HG03135 (cell line): ENCODE data around the gene CEP170.
"Not testable (repeated sequence)": the region's sequence is repeated elsewhere in the genome, so short reads cannot be mapped to it uniquely, and the experiment has no call there.

Experiments
- ATAC-seq: cut with Tn5 transposase; IDR thresholded peaks from one replicate; pipeline ENCODE4 v1.9.1; 2021; ENCODE audit warnings: mild to moderate bottlenecking, moderate library complexity; ENCODE audit not compliant: unreplicated experiment

Gene CEP170

GRCh38 chr1:243236604-243237252, 18.4 kb downstream of the CEP170 start:
- ATAC-seq: peak; percentile 62

GRCh38 chr1:243234978-243235647, 20.0 kb downstream of the CEP170 start:
- ATAC-seq: no peak

- ATAC-seq: no peak
Observed at GRCh38 chr1:243233908-243234307, 21.2 kb downstream of the CEP170 start.

- no peak for ATAC-seq
Observed at GRCh38 chr1:243230914-243231313, 24.2 kb downstream of the CEP170 start.

- no peak for ATAC-seq
Observed at GRCh38 chr1:243229526-243229925, 25.6 kb downstream of the CEP170 start.

- no peak for ATAC-seq
Observed at GRCh38 chr1:243227622-243228021, 27.5 kb downstream of the CEP170 start.

- no peak for ATAC-seq
Observed at GRCh38 chr1:243218059-243218458, 37.0 kb downstream of the CEP170 start.

- ATAC-seq: no peak
Observed at GRCh38 chr1:243217349-243217748, 37.7 kb downstream of the CEP170 start.

GRCh38 chr1:243216741-243217140, 38.3 kb downstream of the CEP170 start:
- no peak for ATAC-seq

- not testable (repeated sequence) for ATAC-seq
Observed at GRCh38 chr1:243215276-243215875, 39.7 kb downstream of the CEP170 start.

GRCh38 chr1:243213045-243213787, 41.9 kb downstream of the CEP170 start:
- no peak for ATAC-seq

GRCh38 chr1:243211984-243212383, 43.1 kb downstream of the CEP170 start:
- not testable (repeated sequence) for ATAC-seq

GRCh38 chr1:243205026-243205501, 50.0 kb downstream of the CEP170 start:
- not testable (repeated sequence) for ATAC-seq

GRCh38 chr1:243204336-243204735, 50.7 kb downstream of the CEP170 start:
- ATAC-seq: not testable (repeated sequence)

- ATAC-seq: not testable (repeated sequence)
Observed at GRCh38 chr1:243203196-243203595, 51.9 kb downstream of the CEP170 start.

- ATAC-seq: not testable (repeated sequence)
Observed at GRCh38 chr1:243201316-243201715, 53.8 kb downstream of the CEP170 start.

GRCh38 chr1:243197524-243197923, 57.6 kb downstream of the CEP170 start:
- not testable (repeated sequence) for ATAC-seq

- not testable (repeated sequence) for ATAC-seq
Observed at GRCh38 chr1:243193330-243193729, 61.8 kb downstream of the CEP170 start.

GRCh38 chr1:243186201-243186995, 68.7 kb downstream of the CEP170 start:
- not testable (repeated sequence) for ATAC-seq

- not testable (repeated sequence) for ATAC-seq
Observed at GRCh38 chr1:243184787-243185186, 70.3 kb downstream of the CEP170 start.
